Liver (tissue), 3 donors: ENCODE results near the gene NAP1L1.

ENCODE experiments used
- ATF3 ChIP-seq: IDR thresholded peaks from 2 replicates; pipeline ENCODE4 v1.6.1; 2016; ENCODE audit warnings: antibody characterized with exemption
- CTCF ChIP-seq: fragments of 150-350 bp; IDR thresholded peaks from 2 replicates; pipeline ENCODE4 v1.5.1; 2017; ENCODE audit warnings: improper control_type of control experiment, low read depth, low read length; ENCODE audit not compliant: missing input control
- EGR1 ChIP-seq, 2 donors: IDR thresholded peaks; 2 replicates each; pipeline ENCODE4 v1.6.1; 2016 to 2018; ENCODE audit warnings: antibody characterized with exemption in 2 of 2, low read depth in 2 of 2
- FOXA1 ChIP-seq: IDR thresholded peaks from 2 replicates; pipeline ENCODE4 v1.6.1; 2016; ENCODE audit warnings: antibody characterized with exemption
- GABPA ChIP-seq, 2 donors: IDR thresholded peaks in 1 of 2; conservative IDR thresholded peaks in 1 of 2; 2 replicates each; pipeline ENCODE4 v1.6.1; 2016; ENCODE audit warnings: antibody characterized with exemption in 2 of 2, mild to moderate bottlenecking in 1 of 2, moderate library complexity in 1 of 2
- HNF4G ChIP-seq: IDR thresholded peaks from 2 replicates; pipeline ENCODE4 v1.6.1; 2016; ENCODE audit warnings: antibody characterized with exemption
- NR2F2 ChIP-seq: IDR thresholded peaks from 2 replicates; pipeline ENCODE4 v1.6.1; 2016; ENCODE audit warnings: antibody characterized with exemption
- RAD21 ChIP-seq, 2 donors: IDR thresholded peaks; 2 replicates each; pipeline ENCODE4 v1.6.1; 2016; ENCODE audit warnings: antibody characterized with exemption in 2 of 2, mild to moderate bottlenecking in 2 of 2
- REST ChIP-seq: IDR thresholded peaks from 2 replicates; pipeline ENCODE4 v1.6.1; 2016; ENCODE audit warnings: antibody characterized with exemption, mild to moderate bottlenecking
- RXRA ChIP-seq, 2 donors: IDR thresholded peaks; 2 replicates each; pipeline ENCODE4 v1.6.1; 2017 to 2018; ENCODE audit warnings: antibody characterized with exemption in 2 of 2, mild to moderate bottlenecking in 1 of 2
- SP1 ChIP-seq: IDR thresholded peaks from 2 replicates; pipeline ENCODE4 v1.6.1; 2018; ENCODE audit warnings: antibody characterized with exemption, mild to moderate bottlenecking
- TAF1 ChIP-seq: conservative IDR thresholded peaks from 2 replicates; pipeline ENCODE4 v1.6.1; 2016; ENCODE audit warnings: antibody characterized with exemption, mild to moderate bottlenecking
- YY1 ChIP-seq: IDR thresholded peaks from 2 replicates; pipeline ENCODE4 v1.6.1; 2016; ENCODE audit warnings: antibody characterized with exemption, mild to moderate bottlenecking
- ZBTB33 ChIP-seq: IDR thresholded peaks from 2 replicates; pipeline ENCODE4 v1.6.1; 2016; ENCODE audit warnings: antibody characterized with exemption
- donor health status: healthy.
- donor health status: healthy.

- TF ChIP-seq CTCF (no peak), YY1 (no peak), TAF1 (no peak), REST (no peak), RAD21 (IDR thresholded peaks at IDR 0.05) (no peak), EGR1 (IDR thresholded peaks at IDR 0.05; ENCODE audit: low read depth in 2 of 2) (no peak), ZBTB33 (no peak), GABPA (IDR thresholded peaks at IDR 0.05 in 1 of 2, conservative IDR thresholded peaks at IDR 0.05 in 1 of 2) (no peak), ATF3 (no peak), RXRA (IDR thresholded peaks at IDR 0.05) (no peak), FOXA1 (no peak), HNF4G (no peak), NR2F2 (no peak), SP1 (no peak)
Measured at GRCh38 chr12:76106631-76107030, 22.1 kb upstream of the NAP1L1 start.
